Muscle of leg (tissue), 11 donors: ENCODE measurements around the gene APOBR. TPM values are rescaled to one million over a fixed set of nuclear protein-coding genes. Genes with fewer than 3 reads are reported as not detected.
A peak's percentile ranks its signal among the peaks of the same experiment; 100 is the strongest.

Experiments
- DNase-seq: peaks from one replicate; pipeline ENCODE4 v3.0.0; 2013
- H3K27ac ChIP-seq: one replicate; pipeline ENCODE4 v1.5.1; 2013; ENCODE audit warnings: mild to moderate bottlenecking, low read length, control low read depth
- H3K27me3 ChIP-seq: one replicate; pipeline ENCODE4 v1.6.1; 2013; ENCODE audit warnings: low read length; ENCODE audit not compliant: control insufficient read depth, insufficient read depth
- H3K36me3 ChIP-seq: one replicate; pipeline ENCODE4 v1.6.1; 2013; ENCODE audit warnings: low read length; ENCODE audit not compliant: control insufficient read depth, insufficient read depth
- H3K4me1 ChIP-seq: one replicate; pipeline ENCODE4 v1.6.1; 2013; ENCODE audit warnings: low read length; ENCODE audit not compliant: control insufficient read depth, insufficient read depth
- H3K4me3 ChIP-seq: one replicate; pipeline ENCODE4 v1.5.1; 2013; ENCODE audit warnings: low read length, control low read depth
- H3K9me3 ChIP-seq: replicated peaks from 2 replicates; pipeline ENCODE4 v1.6.1; 2013; ENCODE audit warnings: low read depth, low read length; ENCODE audit not compliant: control insufficient read depth
- WGBS: methylation state at CpG from one replicate; pipeline ENCODE4 v1.1.5; 2013; ENCODE audit warnings: missing lambda C conversion rate; ENCODE audit not compliant: insufficient coverage; 5-methylcytosine and 5-hydroxymethylcytosine counted together
- polyA plus RNA-seq, 8 donors: library from polyadenylated mRNA; unstranded; fragments of 120-200 nt; gene quantifications; one replicate each; pipeline versions ENCODE4 v1.2.1 to v1.2.3, GENCODE V29; 2013; ENCODE audit warnings: inconsistent platforms in 1 of 8, low replicate concordance in 1 of 8; ENCODE audit not compliant: insufficient read length in 8 of 8, insufficient read depth in 1 of 8
- total RNA-seq: library from RNA; stranded (reverse); fragments of 120-200 nt; gene quantifications from one replicate; pipeline ENCODE4 v1.2.4, GENCODE V29; 2013

APOBR gene
- total and polyA plus RNA-seq, 9 donors = 0.18 to 1.5 (median 1.1) TPM

DNA sequence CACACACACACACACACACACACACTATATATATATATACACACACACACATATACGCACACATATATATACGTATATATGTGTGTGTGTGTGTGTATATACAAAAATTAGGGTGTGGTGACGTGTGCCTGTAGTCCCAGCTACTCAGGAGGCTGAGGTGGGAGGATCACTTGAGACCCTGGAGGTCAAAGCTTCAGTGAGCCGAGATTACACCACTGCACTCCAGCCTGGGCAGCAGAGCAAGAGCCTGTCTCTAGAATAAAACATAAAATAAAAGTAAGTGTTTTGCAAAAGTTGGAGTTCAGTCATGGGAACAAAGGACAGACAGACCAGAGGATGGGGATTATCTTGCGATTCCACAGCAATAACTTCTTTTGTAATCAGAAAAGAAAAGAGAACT lies 33.5 kb downstream of the APOBR start:
- no peaks in the 10 kb centered on the region for H3K36me3 ChIP-seq
- no peaks in the 10 kb centered on the region for H3K27me3 ChIP-seq
- no CpG with 5 or more reads among the region's 5 CpGs for WGBS

DNA sequence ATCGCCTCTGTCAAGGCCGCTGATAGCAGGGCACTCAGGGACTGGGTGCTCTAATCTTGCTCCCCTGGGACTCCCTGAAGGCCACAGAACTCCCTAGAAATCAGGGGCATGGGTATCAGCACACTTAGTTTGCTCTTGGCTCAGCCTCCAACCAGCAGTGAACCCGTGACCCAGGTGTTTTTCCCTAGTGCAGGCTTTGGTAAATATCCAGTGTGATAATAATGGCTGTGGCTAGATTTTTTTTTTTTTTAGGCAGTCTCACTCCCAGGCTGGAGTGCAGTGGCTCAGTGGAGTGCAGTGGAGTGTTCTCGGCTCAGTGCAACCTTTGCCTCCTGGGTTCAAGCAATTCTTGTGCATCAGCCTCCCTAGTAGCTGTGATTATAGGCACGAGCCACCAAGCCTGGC lies 34.0 kb downstream of the APOBR start:
- no peaks in the 10 kb centered on the region for H3K36me3 ChIP-seq
- H3K4me3 ChIP-seq = no peak overlapping the region
- no peak overlapping the region for H3K27ac ChIP-seq
- H3K4me1 ChIP-seq = no peaks in the 10 kb centered on the region
- no peaks in the 10 kb centered on the region for H3K9me3 ChIP-seq
- no peak for DNase-seq
- H3K27me3 ChIP-seq = no peaks in the 10 kb centered on the region
- 69% methylated on average over 3 of the region's 5 CpGs for WGBS

More for the DNA sequence above, 33.5 kb downstream of the APOBR start:
- H3K9me3 ChIP-seq = no peaks in the 10 kb centered on the region
- H3K27ac ChIP-seq = no peak overlapping the region
- H3K4me1 ChIP-seq = no peaks in the 10 kb centered on the region
- H3K4me3 ChIP-seq = no peak overlapping the region
- DNase-seq = no peak

DNA sequence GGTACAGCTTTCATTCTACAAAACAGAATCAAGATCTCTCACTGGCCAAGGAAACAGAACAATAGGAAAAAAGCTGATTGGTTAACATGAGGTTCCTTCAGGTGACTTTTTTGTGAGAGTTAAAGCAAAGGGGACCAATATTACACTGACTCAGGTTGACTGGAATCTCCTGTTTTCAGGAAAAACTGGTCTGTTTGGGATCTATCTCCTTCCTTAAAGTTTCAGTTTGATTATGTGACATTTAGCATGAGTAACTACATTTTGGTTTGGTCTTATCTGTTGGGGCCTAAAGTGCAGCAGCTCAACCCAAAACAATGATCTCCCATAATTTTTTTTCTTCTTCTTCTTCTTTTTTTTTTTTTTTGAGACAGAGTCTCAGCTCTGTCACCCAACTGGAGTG lies 34.7 kb downstream of the APOBR start:
- no peaks in the 10 kb centered on the region for H3K36me3 ChIP-seq
- no peaks in the 10 kb centered on the region for H3K9me3 ChIP-seq
- no peak for DNase-seq
- no peaks in the 10 kb centered on the region for H3K27me3 ChIP-seq
- H3K4me3 ChIP-seq = no peak overlapping the region
- H3K27ac ChIP-seq = no peak overlapping the region
- H3K4me1 ChIP-seq = no peaks in the 10 kb centered on the region

DNA sequence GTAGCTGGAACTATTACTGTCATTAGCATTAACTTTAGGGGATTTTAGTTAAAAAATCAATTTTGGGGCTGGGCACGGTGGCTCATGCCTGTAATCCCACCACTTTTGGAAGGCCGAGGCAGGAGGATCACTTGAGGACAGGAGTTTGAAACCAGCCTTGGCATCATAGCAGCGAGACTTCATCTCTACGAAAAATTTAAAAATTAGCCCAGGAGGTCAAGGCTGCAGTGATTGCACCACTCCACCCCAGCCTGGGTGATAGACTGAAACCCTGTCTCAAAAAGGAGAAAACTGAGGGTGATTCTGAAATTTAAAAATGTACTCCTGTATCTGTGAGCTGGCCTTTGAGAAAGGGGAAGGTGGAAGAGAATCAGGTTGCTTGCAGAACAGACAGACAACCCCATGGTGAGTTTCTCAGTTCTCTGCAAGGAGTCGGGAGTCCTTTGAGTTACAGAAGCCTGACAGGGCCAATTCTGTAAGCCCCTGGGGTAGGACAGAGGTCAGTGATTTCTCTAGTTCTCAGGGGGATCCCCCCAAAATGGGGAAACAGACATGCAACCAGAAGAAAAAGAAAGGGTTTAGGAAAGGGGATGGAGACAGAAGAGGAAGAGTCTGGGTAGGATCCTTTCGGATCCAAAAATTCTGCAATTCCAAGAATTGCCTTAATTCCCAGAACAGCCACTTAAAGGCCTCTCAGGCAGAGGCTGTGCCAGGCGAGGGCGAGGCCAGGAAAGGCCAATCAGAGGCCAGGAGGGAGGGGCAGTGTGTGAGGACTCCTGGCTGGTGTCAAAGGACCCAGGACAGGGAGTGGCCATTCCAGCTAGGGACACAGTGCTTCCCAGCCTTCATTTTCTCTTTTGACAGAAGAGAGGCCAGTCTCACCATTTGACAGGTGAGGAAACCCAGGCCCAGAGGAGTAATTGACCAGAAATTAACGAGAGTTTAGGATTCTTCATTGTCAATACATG lies 37.6 kb downstream of the APOBR start:
- no peaks in the 10 kb centered on the region for H3K36me3 ChIP-seq
- DNase-seq = peak; percentile 75
- WGBS = 0% methylated on average over 1 of the region's 9 CpGs
- no peak overlapping the region for H3K4me3 ChIP-seq
- no peaks in the 10 kb centered on the region for H3K4me1 ChIP-seq
- no peak overlapping the region for H3K27ac ChIP-seq
- no peaks in the 10 kb centered on the region for H3K9me3 ChIP-seq
- H3K27me3 ChIP-seq = no peaks in the 10 kb centered on the region

DNA sequence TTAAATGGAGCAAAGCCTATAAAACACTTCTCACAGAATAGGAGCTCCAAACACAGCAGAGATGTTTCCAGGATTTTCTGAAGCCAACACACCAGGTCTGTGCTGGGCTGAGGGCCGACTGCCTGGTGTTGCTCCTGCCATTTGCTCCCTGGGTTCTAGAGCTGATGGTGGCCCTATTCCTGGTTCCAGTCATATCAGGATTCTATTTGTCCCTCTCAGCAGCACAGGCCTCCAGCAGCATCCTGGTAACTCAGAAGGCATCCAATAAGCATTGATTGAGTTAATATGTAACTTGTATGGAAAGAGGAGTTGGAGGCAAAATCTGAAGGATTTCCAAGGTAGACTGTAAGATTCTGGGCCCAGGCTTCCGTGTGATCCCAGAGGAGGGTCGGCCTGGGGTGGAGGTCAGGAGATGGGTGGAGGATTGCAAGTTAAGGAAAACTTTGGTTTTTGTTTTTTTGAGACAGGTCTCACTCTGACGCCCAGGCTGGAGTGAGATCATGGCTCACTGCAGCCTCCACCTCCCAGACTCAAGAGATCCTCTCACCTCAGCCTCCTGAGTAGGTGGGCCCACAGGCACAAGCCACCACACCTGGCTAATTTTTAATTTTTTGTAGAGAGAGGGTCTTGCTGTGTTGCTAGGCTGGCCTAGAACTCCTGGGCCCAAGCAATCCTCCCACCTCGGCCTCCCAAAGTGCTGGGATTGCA lies 38.7 kb downstream of the APOBR start:
- H3K4me1 ChIP-seq = peaks cover 9% of the 10 kb centered on the region
- no peak overlapping the region for H3K4me3 ChIP-seq

DNA sequence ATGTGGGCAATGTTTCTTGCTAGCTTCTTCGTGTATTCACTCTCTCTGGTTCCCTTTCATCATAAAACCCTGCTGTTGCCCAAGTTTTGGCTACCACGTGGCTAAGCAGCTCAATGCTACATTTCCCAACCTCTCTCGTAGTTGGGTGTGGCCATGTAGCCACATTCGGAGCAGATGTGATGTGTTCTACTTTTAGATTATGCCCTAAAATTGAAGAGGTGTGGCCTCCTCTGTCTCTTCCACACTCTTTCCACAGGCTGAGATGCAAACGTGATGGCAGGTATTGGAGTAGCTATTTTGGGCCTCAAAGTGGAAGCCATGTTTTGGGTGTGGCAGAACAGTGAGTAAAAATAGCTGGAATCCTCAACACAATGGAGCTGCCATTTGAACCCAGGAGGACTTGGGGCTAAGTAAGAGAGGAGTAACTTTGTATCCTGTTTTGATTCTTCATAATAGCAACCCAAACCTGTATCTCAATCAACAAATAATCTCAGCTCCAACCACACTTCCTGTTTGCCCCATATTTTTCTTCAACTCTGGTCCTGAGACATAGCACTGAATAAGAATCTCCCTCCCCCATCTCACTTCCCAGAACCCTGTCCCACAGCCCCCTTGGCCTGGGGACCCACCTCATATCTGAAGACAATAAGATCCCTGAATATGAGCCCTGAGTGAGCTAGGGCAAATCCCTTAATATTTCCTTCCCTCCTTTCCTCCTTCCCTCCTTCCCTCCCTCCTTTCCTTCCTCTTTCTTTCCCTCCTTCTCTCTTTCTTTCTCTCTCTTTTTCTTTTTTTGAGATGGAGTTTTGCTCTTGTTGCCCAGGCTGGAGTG lies 40.3 kb downstream of the APOBR start:
- no peak overlapping the region for H3K27ac ChIP-seq
- no peak overlapping the region for H3K4me3 ChIP-seq
- 50% methylated on average over 1 of the region's 5 CpGs for WGBS
- DNase-seq = no peak
- peaks cover 21% of the 10 kb centered on the region for H3K4me1 ChIP-seq
- H3K27me3 ChIP-seq = no peaks in the 10 kb centered on the region
- no peaks in the 10 kb centered on the region for H3K9me3 ChIP-seq
- peaks cover 2% of the 10 kb centered on the region for H3K36me3 ChIP-seq

More for the DNA sequence above, 38.7 kb downstream of the APOBR start:
- no peaks in the 10 kb centered on the region for H3K9me3 ChIP-seq
- no peaks in the 10 kb centered on the region for H3K27me3 ChIP-seq
- DNase-seq = no peak
- H3K27ac ChIP-seq = no peak overlapping the region
- H3K36me3 ChIP-seq = peaks cover 2% of the 10 kb centered on the region
- 48% methylated on average over 2 of the region's 5 CpGs for WGBS

DNA sequence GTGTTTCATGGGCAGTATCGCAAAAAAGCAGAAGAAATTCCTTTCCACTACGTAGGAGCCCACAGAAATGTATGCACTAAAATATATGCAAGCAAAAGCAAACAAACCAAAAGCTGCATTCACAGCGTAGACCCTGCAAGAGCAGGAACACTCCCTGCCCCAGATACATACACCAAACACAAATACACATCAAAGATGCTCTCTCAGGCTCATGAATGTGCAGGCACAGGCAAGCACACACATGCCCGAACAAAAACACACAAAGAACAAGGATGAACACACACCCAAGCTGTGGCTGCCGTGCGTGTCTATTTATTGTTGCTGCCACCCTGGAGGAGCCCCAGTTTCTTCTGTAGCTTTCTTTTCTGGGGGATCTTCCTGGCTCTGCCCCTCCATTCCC lies 42.6 kb downstream of the APOBR start:
- H3K9me3 ChIP-seq = no peaks in the 10 kb centered on the region
- WGBS = 64% methylated on average over 4 of the region's 6 CpGs
- no peak overlapping the region for H3K27ac ChIP-seq
- DNase-seq = no peak
- peak overlapping the region; percentile 37 for H3K4me3 ChIP-seq
- H3K27me3 ChIP-seq = no peaks in the 10 kb centered on the region
- peaks cover 21% of the 10 kb centered on the region for H3K4me1 ChIP-seq
- H3K36me3 ChIP-seq = peaks cover 2% of the 10 kb centered on the region

DNA sequence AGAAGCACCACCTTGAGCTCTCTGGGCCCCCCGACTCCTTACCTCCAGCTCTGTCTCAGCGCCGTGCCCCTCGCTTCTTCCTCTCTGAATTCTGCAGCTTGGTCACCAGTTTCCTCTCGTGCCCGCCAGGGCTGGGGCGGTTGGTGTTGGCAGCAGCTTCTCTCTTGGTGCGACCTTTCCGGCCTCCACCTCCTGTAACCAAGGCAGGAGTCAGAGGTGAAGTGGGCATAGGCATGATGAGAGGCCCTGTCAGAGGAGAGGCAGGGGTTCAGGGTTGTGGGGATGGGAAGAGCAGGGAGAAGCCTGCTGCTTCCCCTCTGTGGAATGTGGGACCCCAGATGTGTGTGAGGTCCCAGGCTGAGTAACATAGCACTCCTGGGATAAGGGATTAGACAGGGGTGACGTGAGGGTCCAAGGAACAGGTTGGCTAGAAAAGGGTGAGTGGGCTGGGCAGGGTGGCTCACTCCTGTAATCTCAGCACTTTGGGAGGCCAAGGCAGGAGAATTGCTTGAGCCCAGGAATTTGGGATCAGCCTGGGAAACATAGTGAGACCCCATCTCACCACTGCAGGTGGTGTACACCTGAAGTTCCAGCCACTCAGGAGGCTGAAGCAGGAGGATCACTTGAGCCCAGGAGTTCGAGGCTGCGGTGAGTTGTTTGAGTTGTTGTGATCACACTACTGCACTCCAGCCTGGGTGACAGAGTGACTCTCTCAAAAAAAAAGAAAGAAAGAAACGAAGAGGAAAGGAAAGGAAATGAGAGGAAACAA lies 43.7 kb downstream of the APOBR start:
- 77% methylated on average over 9 of the region's 13 CpGs for WGBS
- no peaks in the 10 kb centered on the region for H3K9me3 ChIP-seq
- peaks cover 21% of the 10 kb centered on the region for H3K4me1 ChIP-seq
- peak overlapping the region; percentile 37 for H3K4me3 ChIP-seq
- peak overlapping the region; percentile 82 for H3K27ac ChIP-seq
- DNase-seq = no peak
- H3K27me3 ChIP-seq = no peaks in the 10 kb centered on the region
- H3K36me3 ChIP-seq = peaks cover 2% of the 10 kb centered on the region

DNA sequence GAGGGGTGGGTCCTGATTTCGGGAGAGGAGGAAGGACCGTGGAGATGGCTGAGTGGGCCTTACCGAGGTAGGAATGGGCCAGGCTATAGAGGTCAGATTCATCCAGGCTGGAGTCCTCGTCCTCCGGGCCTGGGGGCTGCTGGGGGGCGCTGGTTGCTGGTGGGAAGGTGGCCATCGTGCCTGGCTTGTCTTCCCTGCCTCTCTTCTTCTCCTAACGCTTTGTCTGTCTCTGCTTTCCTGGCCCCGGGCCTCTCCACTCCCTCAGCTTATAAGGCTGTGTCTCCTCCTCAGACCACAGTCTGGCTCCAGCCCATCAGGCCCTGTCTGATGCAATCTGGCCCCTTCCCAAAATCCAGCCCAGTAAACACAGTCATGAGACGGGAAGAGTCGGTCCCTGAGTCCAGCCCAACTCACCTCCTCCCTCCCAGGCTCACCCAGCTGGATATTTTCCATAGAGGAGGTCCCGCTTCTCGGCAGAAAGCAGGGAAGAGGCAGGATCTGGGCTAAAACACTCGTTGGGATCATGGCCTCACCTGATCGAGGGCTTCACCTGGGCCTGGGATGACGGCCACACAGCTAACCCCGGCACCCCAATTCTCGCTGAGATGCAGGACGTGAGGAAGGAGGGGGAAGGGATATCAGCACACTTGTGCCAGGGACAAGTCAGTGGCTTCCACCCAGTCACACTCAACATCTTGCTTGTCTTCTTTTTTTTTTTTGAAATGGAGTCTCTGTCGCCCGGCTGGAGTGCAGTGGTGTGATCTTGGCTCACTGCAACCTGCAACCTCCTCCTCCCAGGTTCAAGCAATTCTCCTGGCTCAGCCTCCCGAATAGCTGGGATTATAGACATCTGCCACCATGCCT lies 44.5 kb downstream of the APOBR start, which contains the start of gene NUPR1:
Gene NUPR1, minus strand, starts transcription at position 242 of the 864 bp plus-strand sequence. Its CDS starts 67 bp downstream, at position 175.
- H3K4me3 ChIP-seq = peak within 1 kb of the TSS; percentile 37
- H3K36me3 ChIP-seq = peaks cover 2% of the 10 kb centered on the region
- 8% methylated on average over 13 of the region's 22 CpGs for WGBS
- no peaks in the 10 kb centered on the region for H3K27me3 ChIP-seq
- peaks cover 21% of the 10 kb centered on the region for H3K4me1 ChIP-seq
- peak within 1 kb of the TSS; percentile 82 for H3K27ac ChIP-seq
- DNase-seq = peak; percentile 99
- H3K9me3 ChIP-seq = no peaks in the 10 kb centered on the region
